HepG2 (cell line): ENCODE data around the gene TRAPPC12.

ENCODE experiments used
- GABPA ChIP-seq, 2 experiments: IDR thresholded peaks; 2 replicates each; pipeline ENCODE4 v1.6.1; 2011 to 2016; ENCODE audit warnings: low read depth in 2 of 2, low read length in 1 of 2, missing biosample characterization in 1 of 2, missing genetic modification characterization in 1 of 2
- ZNF607 ChIP-seq: sonication (generic); formaldehyde crosslinking; IDR thresholded peaks from 2 replicates; pipeline ENCODE4 v1.5.1; 2020; ENCODE audit warnings: missing genetic modification reagents, mild to moderate bottlenecking, borderline replicate concordance
- TF ChIP-seq, protein P1 (sequence below): sonication (generic); formaldehyde crosslinking; IDR thresholded peaks from 2 replicates; pipeline ENCODE4 v1.8.0; 2023; ENCODE audit warnings: mild to moderate bottlenecking, missing genetic modification reagents
- TF ChIP-seq, protein P2 (sequence below): sonication (generic); formaldehyde crosslinking; IDR thresholded peaks from 2 replicates; pipeline ENCODE4 v1.5.0; 2020; ENCODE audit warnings: mild to moderate bottlenecking, missing genetic modification reagents, moderate library complexity

- TF ChIP-seq ZNF607 (no peak), GABPA (IDR thresholded peaks at IDR 0.05; ENCODE audit: low read depth, low read length) (no peak), GABPA (CRISPR knock-in tag; IDR thresholded peaks at IDR 0.05; ENCODE audit: low read depth) (no peak)
- TF ChIP-seq, protein P1, sequence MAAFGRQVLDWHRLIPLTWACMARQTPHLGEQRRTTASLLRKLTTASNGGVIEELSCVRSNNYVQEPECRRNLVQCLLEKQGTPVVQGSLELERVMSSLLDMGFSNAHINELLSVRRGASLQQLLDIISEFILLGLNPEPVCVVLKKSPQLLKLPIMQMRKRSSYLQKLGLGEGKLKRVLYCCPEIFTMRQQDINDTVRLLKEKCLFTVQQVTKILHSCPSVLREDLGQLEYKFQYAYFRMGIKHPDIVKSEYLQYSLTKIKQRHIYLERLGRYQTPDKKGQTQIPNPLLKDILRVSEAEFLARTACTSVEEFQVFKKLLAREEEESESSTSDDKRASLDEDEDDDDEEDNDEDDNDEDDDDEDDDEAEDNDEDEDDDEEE (CRISPR knock-in tag), result no peak
- TF ChIP-seq, protein P2, sequence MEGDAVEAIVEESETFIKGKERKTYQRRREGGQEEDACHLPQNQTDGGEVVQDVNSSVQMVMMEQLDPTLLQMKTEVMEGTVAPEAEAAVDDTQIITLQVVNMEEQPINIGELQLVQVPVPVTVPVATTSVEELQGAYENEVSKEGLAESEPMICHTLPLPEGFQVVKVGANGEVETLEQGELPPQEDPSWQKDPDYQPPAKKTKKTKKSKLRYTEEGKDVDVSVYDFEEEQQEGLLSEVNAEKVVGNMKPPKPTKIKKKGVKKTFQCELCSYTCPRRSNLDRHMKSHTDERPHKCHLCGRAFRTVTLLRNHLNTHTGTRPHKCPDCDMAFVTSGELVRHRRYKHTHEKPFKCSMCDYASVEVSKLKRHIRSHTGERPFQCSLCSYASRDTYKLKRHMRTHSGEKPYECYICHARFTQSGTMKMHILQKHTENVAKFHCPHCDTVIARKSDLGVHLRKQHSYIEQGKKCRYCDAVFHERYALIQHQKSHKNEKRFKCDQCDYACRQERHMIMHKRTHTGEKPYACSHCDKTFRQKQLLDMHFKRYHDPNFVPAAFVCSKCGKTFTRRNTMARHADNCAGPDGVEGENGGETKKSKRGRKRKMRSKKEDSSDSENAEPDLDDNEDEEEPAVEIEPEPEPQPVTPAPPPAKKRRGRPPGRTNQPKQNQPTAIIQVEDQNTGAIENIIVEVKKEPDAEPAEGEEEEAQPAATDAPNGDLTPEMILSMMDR, result no peak
These were observed 133.7 kb downstream of the TRAPPC12 start for GRCh38 chr2:3513026-3513810.
